Thoracic aorta (tissue), 2 donors: ENCODE data around the gene RRAD. TPM values are rescaled to one million over a fixed set of nuclear protein-coding genes. Genes with fewer than 3 reads are reported as not detected.

Source experiments
- ATAC-seq: fragments of 150-250 bp; one replicate; pipeline ENCODE4 v1.8.0; 2017; ENCODE audit warnings: low read depth; ENCODE audit not compliant: insufficient number of reproducible peaks, low FRiP score
- DNase-seq: peaks from one replicate; pipeline ENCODE4 v3.0.0-alpha.2; 2020; ENCODE audit warnings: low spot score
- H3K27ac ChIP-seq, 2 donors: fragments of 200-600 bp; sonication (generic); 1 replicate in 1 of 2; 2 replicates in 1 of 2; pipeline ENCODE4 v1.5.1; 2016; ENCODE audit warnings: mild to moderate bottlenecking in 2 of 2, moderate library complexity in 2 of 2
- H3K27me3 ChIP-seq: fragments of 200-600 bp; sonication (generic); replicated peaks from 2 replicates; pipeline ENCODE4 v1.6.0; 2016; ENCODE audit warnings: mild to moderate bottlenecking; ENCODE audit not compliant: insufficient read depth
- H3K36me3 ChIP-seq: fragments of 200-600 bp; sonication (generic); one replicate; pipeline ENCODE4 v1.5.1; 2016
- H3K4me1 ChIP-seq, 2 donors: fragments of 200-600 bp; sonication (generic); 1 replicate in 1 of 2; 2 replicates in 1 of 2; pipeline versions ENCODE4 v1.5.1 to v1.6.0; 2016; ENCODE audit warnings: low read depth in 2 of 2, mild to moderate bottlenecking in 1 of 2; ENCODE audit not compliant: control insufficient read depth in 1 of 2
- H3K4me3 ChIP-seq: fragments of 200-600 bp; sonication (generic); 2 replicates; pipeline ENCODE4 v1.5.1; 2016; ENCODE audit warnings: mild to moderate bottlenecking
- H3K9me3 ChIP-seq: fragments of 200-600 bp; sonication (generic); 2 replicates; pipeline ENCODE4 v1.5.1; 2016
- CTCF ChIP-seq: fragments of 200-600 bp; sonication (generic); IDR thresholded peaks from one replicate; pipeline ENCODE4 v1.5.1; 2019; ENCODE audit warnings: antibody characterized with exemption
- total RNA-seq, 2 donors: library from RNA; depleted of rRNA; stranded (reverse); fragments of >200 nt; gene quantifications; one replicate each; pipeline versions ENCODE4 v1.1.0 to v1.2.3, GENCODE V29; 2016

RRAD gene
- total RNA-seq, 2 donors from 2014 or later: 43.2 to 88.3 TPM

- ATAC-seq: no peak
- H3K4me1 ChIP-seq: peaks cover 2 to 17% of the 10 kb centered on the region in 2 donors
- H3K9me3 ChIP-seq: no peaks in the 10 kb centered on the region
- no peak for DNase-seq
- no peak overlapping the region for H3K4me3 ChIP-seq
- H3K27me3 ChIP-seq: no peaks in the 10 kb centered on the region
- TF ChIP-seq CTCF: no peak
- no peaks in the 10 kb centered on the region for H3K36me3 ChIP-seq
- H3K27ac ChIP-seq: no peak overlapping the region
Observed at GRCh38 chr16:66891360-66891759, 34.0 kb downstream of the RRAD start.

GRCh38 chr16:66890799-66891198 is 34.5 kb downstream of the RRAD start:
- no peak overlapping the region for H3K27ac ChIP-seq
- peaks cover 0 to 12% of the 10 kb centered on the region in 2 donors for H3K4me1 ChIP-seq
- no peak for TF ChIP-seq CTCF
- no peak overlapping the region for H3K4me3 ChIP-seq
- no peaks in the 10 kb centered on the region for H3K36me3 ChIP-seq
- no peak for DNase-seq
- H3K27me3 ChIP-seq: no peaks in the 10 kb centered on the region
- no peak for ATAC-seq
- H3K9me3 ChIP-seq: no peaks in the 10 kb centered on the region

- TF ChIP-seq CTCF: no peak
- DNase-seq (no peak), ATAC-seq (no peak)
- Histone ChIP-seq H3K36me3 (peaks cover 5% of the 10 kb centered on the region), H3K27me3 (no peaks in the 10 kb centered on the region), H3K4me1 (peaks cover 0 to 5% of the 10 kb centered on the region in 2 donors), H3K27ac (no peak overlapping the region), H3K9me3 (no peaks in the 10 kb centered on the region), H3K4me3 (no peak overlapping the region)
Observed at GRCh38 chr16:66889622-66890021, 35.7 kb downstream of the RRAD start.

GRCh38 chr16:66888647-66889615 is 36.4 kb downstream of the RRAD start:
- no peak overlapping the region for H3K27ac ChIP-seq
- ATAC-seq (no peak), DNase-seq (no peak)
- no peaks in the 10 kb centered on the region for H3K27me3 ChIP-seq
- no peak for TF ChIP-seq CTCF
- no peak overlapping the region for H3K4me3 ChIP-seq
- H3K9me3 ChIP-seq: no peaks in the 10 kb centered on the region
- H3K4me1 ChIP-seq: peaks cover 0 to 5% of the 10 kb centered on the region in 2 donors
- H3K36me3 ChIP-seq: peaks cover 5% of the 10 kb centered on the region

GRCh38 chr16:66886914-66887313 is 38.4 kb downstream of the RRAD start:
- Histone ChIP-seq H3K9me3 (no peaks in the 10 kb centered on the region), H3K4me1 (peaks cover 0 to 8% of the 10 kb centered on the region in 2 donors), H3K4me3 (no peak overlapping the region), H3K27ac (no peak overlapping the region), H3K27me3 (no peaks in the 10 kb centered on the region), H3K36me3 (peaks cover 5% of the 10 kb centered on the region)
- no peak for TF ChIP-seq CTCF
- DNase-seq (no peak), ATAC-seq (no peak)
